Activated CD4-positive, alpha-beta T cell treated with anti-CD3 and anti-CD28 coated beads for 1 hour (primary cell): ENCODE measurements around the gene POU2AF2.

Source experiments
- DNase-seq: peaks from one replicate; pipeline ENCODE4 v3.0.0-alpha.2; 2020

POU2AF2 gene

GRCh38 chr11:111334532-111335502 is 89.3 kb downstream of the POU2AF2 start:
- DNase-seq, result no peak

GRCh38 chr11:111335549-111335948 is 90.0 kb downstream of the POU2AF2 start:
- no peak for DNase-seq
